Stimulated activated naive B cell treated with anti-CD40 and anti-IgM and Interleukin-4, amounts not matched to agents 10 μg/mL and 1 μg/mL and 100 μg/mL, for 72 hours (primary cell): Measurements from ENCODE around the gene MEP1A.
"Not testable (repeated sequence)": the region's sequence is repeated elsewhere in the genome, so short reads cannot be mapped to it uniquely, and the experiment has no call there.

ENCODE experiments used
- ATAC-seq, 2 donors: fragments of 150-1000 bp; cut with Tn5 transposase; replicated peaks; 2 replicates each; pipeline ENCODE4 v1.10.0; 2021; ENCODE audit warnings: moderate library complexity in 1 of 2
- DNase-seq: peaks from one replicate; pipeline ENCODE4 v3.0.0; 2021
- H3K27ac Mint-ChIP-seq: one replicate; pipeline ENCODE4 v1.8.0; 2022; ENCODE audit warnings: mild to moderate bottlenecking, mixed read lengths
- H3K27me3 Mint-ChIP-seq, 2 donors: one replicate each; pipeline ENCODE4 v1.8.0; 2022; ENCODE audit warnings: mixed read lengths in 2 of 2
- H3K36me3 Mint-ChIP-seq, 2 donors: one replicate each; pipeline ENCODE4 v1.8.0; 2022; ENCODE audit warnings: mixed read lengths in 2 of 2, mild to moderate bottlenecking in 1 of 2
- H3K4me1 Mint-ChIP-seq, 2 donors: one replicate each; pipeline ENCODE4 v1.8.0; 2022; ENCODE audit warnings: mixed read lengths in 2 of 2, mild to moderate bottlenecking in 1 of 2
- H3K4me3 Mint-ChIP-seq, 2 donors: one replicate each; pipeline ENCODE4 v1.8.0; 2022; ENCODE audit warnings: mild to moderate bottlenecking in 2 of 2, mixed read lengths in 2 of 2, moderate library complexity in 1 of 2
- H3K9me3 Mint-ChIP-seq, 2 donors: one replicate each; pipeline ENCODE4 v1.8.0; 2022; ENCODE audit warnings: mixed read lengths in 2 of 2, mild to moderate bottlenecking in 1 of 2

MEP1A gene

GRCh38 chr6:46793138-46793537, at the start of gene MEP1A:
TSS of gene MEP1A (plus strand) at chr6:46793389. CDS start at chr6:46793399, 10 bp downstream.
- no peaks in the 10 kb centered on the region for H3K9me3 Mint-ChIP-seq
- H3K36me3 Mint-ChIP-seq: no peaks in the 10 kb centered on the region
- H3K4me1 Mint-ChIP-seq: no peaks in the 10 kb centered on the region
- no peak within 1 kb of the TSS for H3K27ac Mint-ChIP-seq
- peaks cover 5 to 11% of the 10 kb centered on the region in 2 donors for H3K27me3 Mint-ChIP-seq
- H3K4me3 Mint-ChIP-seq: no peak within 1 kb of the TSS
- no peak for ATAC-seq
- DNase-seq: no peak

- no peak for DNase-seq
- H3K4me1 Mint-ChIP-seq: no peaks in the 10 kb centered on the region
- peaks cover 12 to 24% of the 10 kb centered on the region in 2 donors for H3K27me3 Mint-ChIP-seq
- no peak for ATAC-seq
- no peaks in the 10 kb centered on the region for H3K9me3 Mint-ChIP-seq
- H3K36me3 Mint-ChIP-seq: no peaks in the 10 kb centered on the region
- no peak overlapping the region for H3K4me3 Mint-ChIP-seq
- H3K27ac Mint-ChIP-seq: no peak overlapping the region
Observed at GRCh38 chr6:46743425-46744158, 49.6 kb upstream of the MEP1A start.

- not testable (repeated sequence) for H3K9me3 Mint-ChIP-seq, ATAC-seq, DNase-seq, H3K4me1 Mint-ChIP-seq, H3K27ac Mint-ChIP-seq, H3K4me3 Mint-ChIP-seq, H3K36me3 Mint-ChIP-seq
- peaks cover 11 to 26% of the 10 kb centered on the region in 2 donors for H3K27me3 Mint-ChIP-seq
Observed at GRCh38 chr6:46744159-46744725, 48.9 kb upstream of the MEP1A start.

GRCh38 chr6:46745973-46746372, 47.2 kb upstream of the MEP1A start:
- Mint-ChIP-seq H3K36me3 (no peaks in the 10 kb centered on the region), H3K4me3 (no peak overlapping the region), H3K9me3 (no peaks in the 10 kb centered on the region), H3K27me3 (peaks cover 8 to 21% of the 10 kb centered on the region in 2 donors), H3K27ac (no peak overlapping the region), H3K4me1 (no peaks in the 10 kb centered on the region)
- DNase-seq: no peak
- ATAC-seq: no peak

- Mint-ChIP-seq H3K27ac (no peak within 1 kb of the TSS), H3K27me3 (peaks cover 8 to 21% of the 10 kb centered on the region in 2 donors)
Observed at GRCh38 chr6:46746696-46747095, 46.5 kb upstream of the MEP1A start, which contains the start of gene ANKRD66. TSS of gene ANKRD66 (plus strand) at chr6:46746933. CDS start at chr6:46751949, 5,016 bp downstream.

GRCh38 chr6:46748940-46749503, 44.2 kb upstream of the MEP1A start:
- ATAC-seq (no peak), DNase-seq (no peak)
- no peaks in the 10 kb centered on the region for H3K36me3 Mint-ChIP-seq
- no peaks in the 10 kb centered on the region for H3K4me1 Mint-ChIP-seq
- H3K27me3 Mint-ChIP-seq: peaks cover 8 to 21% of the 10 kb centered on the region in 2 donors
- no peak overlapping the region for H3K27ac Mint-ChIP-seq
- H3K4me3 Mint-ChIP-seq: no peak overlapping the region
- H3K9me3 Mint-ChIP-seq: no peaks in the 10 kb centered on the region

More at GRCh38 chr6:46746696-46747095, 46.5 kb upstream of the MEP1A start, which contains the start of gene ANKRD66:
- DNase-seq: no peak
- no peak for ATAC-seq
- H3K4me3 Mint-ChIP-seq: no peak within 1 kb of the TSS
- H3K9me3 Mint-ChIP-seq: no peaks in the 10 kb centered on the region
- H3K4me1 Mint-ChIP-seq: no peaks in the 10 kb centered on the region
- no peaks in the 10 kb centered on the region for H3K36me3 Mint-ChIP-seq

- DNase-seq (no peak), ATAC-seq (no peak)
- H3K9me3 Mint-ChIP-seq: no peaks in the 10 kb centered on the region
- no peak overlapping the region for H3K4me3 Mint-ChIP-seq
- no peaks in the 10 kb centered on the region for H3K36me3 Mint-ChIP-seq
- no peak overlapping the region for H3K27ac Mint-ChIP-seq
- H3K27me3 Mint-ChIP-seq: peaks cover 8 to 15% of the 10 kb centered on the region in 2 donors
- H3K4me1 Mint-ChIP-seq: no peaks in the 10 kb centered on the region
Observed at GRCh38 chr6:46749731-46750130, 43.5 kb upstream of the MEP1A start.

GRCh38 chr6:46751658-46752057, 41.5 kb upstream of the MEP1A start:
- peaks cover 0 to 6% of the 10 kb centered on the region in 2 donors for H3K27me3 Mint-ChIP-seq
- no peaks in the 10 kb centered on the region for H3K36me3 Mint-ChIP-seq

GRCh38 chr6:46755865-46756264, 37.3 kb upstream of the MEP1A start:
- peaks cover 0 to 6% of the 10 kb centered on the region in 2 donors for H3K27me3 Mint-ChIP-seq
- H3K27ac Mint-ChIP-seq: no peak overlapping the region
- DNase-seq (no peak), ATAC-seq (no peak)
- H3K4me1 Mint-ChIP-seq: no peaks in the 10 kb centered on the region
- H3K9me3 Mint-ChIP-seq: no peaks in the 10 kb centered on the region
- H3K4me3 Mint-ChIP-seq: no peak overlapping the region
- H3K36me3 Mint-ChIP-seq: no peaks in the 10 kb centered on the region

More at GRCh38 chr6:46751658-46752057, 41.5 kb upstream of the MEP1A start:
- Mint-ChIP-seq H3K9me3 (no peaks in the 10 kb centered on the region), H3K4me1 (no peaks in the 10 kb centered on the region), H3K4me3 (no peak overlapping the region), H3K27ac (no peak overlapping the region)
- no peak for ATAC-seq
- no peak for DNase-seq

- no peak overlapping the region for H3K4me3 Mint-ChIP-seq
- no peaks in the 10 kb centered on the region for H3K9me3 Mint-ChIP-seq
- DNase-seq (no peak), ATAC-seq (no peak)
- no peaks in the 10 kb centered on the region for H3K36me3 Mint-ChIP-seq
- peaks cover 0 to 6% of the 10 kb centered on the region in 2 donors for H3K27me3 Mint-ChIP-seq
- H3K27ac Mint-ChIP-seq: no peak overlapping the region
- H3K4me1 Mint-ChIP-seq: no peaks in the 10 kb centered on the region
Observed at GRCh38 chr6:46756469-46757213, 36.5 kb upstream of the MEP1A start.

- no peaks in the 10 kb centered on the region for H3K9me3 Mint-ChIP-seq
- ATAC-seq (no peak), DNase-seq (no peak)
- H3K36me3 Mint-ChIP-seq: no peaks in the 10 kb centered on the region
- no peak overlapping the region for H3K27ac Mint-ChIP-seq
- peaks cover 0 to 6% of the 10 kb centered on the region in 2 donors for H3K27me3 Mint-ChIP-seq
- no peak overlapping the region for H3K4me3 Mint-ChIP-seq
- H3K4me1 Mint-ChIP-seq: no peaks in the 10 kb centered on the region
Observed at GRCh38 chr6:46757214-46757596, 36.0 kb upstream of the MEP1A start.

GRCh38 chr6:46758960-46759753, 34.0 kb upstream of the MEP1A start:
- no peaks in the 10 kb centered on the region for H3K9me3 Mint-ChIP-seq
- H3K27ac Mint-ChIP-seq: no peak overlapping the region
- no peak overlapping the region for H3K4me3 Mint-ChIP-seq
- H3K36me3 Mint-ChIP-seq: no peaks in the 10 kb centered on the region
- no peak for ATAC-seq
- DNase-seq: no peak
- peaks cover 0 to 11% of the 10 kb centered on the region in 2 donors for H3K27me3 Mint-ChIP-seq
- no peaks in the 10 kb centered on the region for H3K4me1 Mint-ChIP-seq

GRCh38 chr6:46760925-46761324, 32.3 kb upstream of the MEP1A start:
- Mint-ChIP-seq H3K4me1 (no peaks in the 10 kb centered on the region), H3K9me3 (peaks cover 0 to 4% of the 10 kb centered on the region in 2 donors), H3K4me3 (no peak overlapping the region), H3K27me3 (peaks cover 9 to 11% of the 10 kb centered on the region in 2 donors), H3K36me3 (no peaks in the 10 kb centered on the region), H3K27ac (no peak overlapping the region)
- no peak for DNase-seq
- no peak for ATAC-seq

- Mint-ChIP-seq H3K4me3 (no peak overlapping the region), H3K27ac (no peak overlapping the region), H3K27me3 (peaks cover 9 to 11% of the 10 kb centered on the region in 2 donors), H3K4me1 (no peaks in the 10 kb centered on the region), H3K9me3 (peaks cover 2 to 4% of the 10 kb centered on the region in 2 donors), H3K36me3 (no peaks in the 10 kb centered on the region)
- no peak for DNase-seq
- no peak for ATAC-seq
Observed at GRCh38 chr6:46763466-46763865, 29.7 kb upstream of the MEP1A start.
